Gastroesophageal sphincter (tissue), 4 donors: ENCODE results near the gene GNAO1. TPM values are rescaled to one million over a fixed set of nuclear protein-coding genes. Genes with fewer than 3 reads are reported as not detected.

Source experiments
- ATAC-seq: fragments of 150-250 bp; one replicate; pipeline ENCODE4 v1.9.1; 2016; ENCODE audit warnings: mild to moderate bottlenecking, moderate library complexity
- H3K27ac ChIP-seq, 4 donors: fragments of 200-600 bp; sonication (generic) in 3 of 4; 1 replicate in 3 of 4; 2 replicates in 1 of 4; pipeline ENCODE4 v1.5.1; 2016 to 2019
- H3K27me3 ChIP-seq: fragments of 200-600 bp; sonication (generic); one replicate; pipeline ENCODE4 v1.5.1; 2019
- H3K36me3 ChIP-seq, 2 donors: fragments of 200-600 bp; sonication (generic); one replicate each; pipeline ENCODE4 v1.5.1; 2019; ENCODE audit warnings: control low read depth in 1 of 2
- H3K4me1 ChIP-seq, 3 donors: fragments of 200-600 bp; sonication (generic); 1 replicate in 2 of 3; 2 replicates in 1 of 3; pipeline ENCODE4 v1.5.1; 2016 to 2019; ENCODE audit warnings: control low read depth in 2 of 3
- H3K4me3 ChIP-seq, 2 donors: fragments of 200-600 bp; sonication (generic); one replicate each; pipeline ENCODE4 v1.5.1; 2019; ENCODE audit warnings: mild to moderate bottlenecking in 1 of 2, moderate library complexity in 1 of 2
- H3K9me3 ChIP-seq, 3 donors: fragments of 200-600 bp; sonication (generic); one replicate each; pipeline ENCODE4 v1.5.1; 2017 to 2019; ENCODE audit warnings: control low read depth in 2 of 3
- CTCF ChIP-seq, 4 experiments: fragments of 200-600 bp in 2 of 4; fragments of 450-650 bp in 2 of 4; sonication (generic) in 1 of 4; IDR thresholded peaks; one replicate each; pipeline ENCODE4 v1.5.1; 2017 to 2019; ENCODE audit warnings: antibody characterized with exemption in 4 of 4, mild to moderate bottlenecking in 2 of 4, moderate library complexity in 2 of 4
- EP300 ChIP-seq: sonication (generic); formaldehyde crosslinking; IDR thresholded peaks from one replicate; pipeline ENCODE4 v1.6.1; 2017; ENCODE audit warnings: antibody characterized with exemption, mild to moderate bottlenecking
- POLR2A ChIP-seq, 2 donors: fragments of 450-650 bp; IDR thresholded peaks; one replicate each; pipeline ENCODE4 v1.6.1; 2017; ENCODE audit warnings: antibody characterized with exemption in 2 of 2, mild to moderate bottlenecking in 2 of 2, moderate library complexity in 1 of 2
- POLR2AphosphoS5 ChIP-seq: sonication (generic); formaldehyde crosslinking; IDR thresholded peaks from one replicate; pipeline ENCODE4 v1.6.1; 2017; ENCODE audit warnings: antibody characterized with exemption
- WGBS, 2 donors: methylation state at CpG; one replicate each; pipeline ENCODE4 v1.1.5; 2018; ENCODE audit warnings: low coverage in 1 of 2; 5-methylcytosine and 5-hydroxymethylcytosine counted together
- total RNA-seq, 4 donors: library from RNA; depleted of rRNA; stranded (reverse); fragments of >200 nt; gene quantifications; one replicate each; pipeline ENCODE4 v1.1.0, GENCODE V29; 2016

The GNAO1 gene
- total RNA-seq, 4 donors from 2014 or later, result 3.4 to 21.0 (median 11.0) TPM

- Histone ChIP-seq H3K9me3 (no peaks in the 10 kb centered on the region), H3K27me3 (no peaks in the 10 kb centered on the region), H3K36me3 (no peaks in the 10 kb centered on the region), H3K4me3 (no peak overlapping the region), H3K27ac (no peak overlapping the region), H3K4me1 (peaks cover 0 to 20% (median 0%) of the 10 kb centered on the region in 3 donors)
- 91 to 100% methylated on average over 2 of the region's 2 CpGs for WGBS, 2 donors
- no peak for ATAC-seq
- TF ChIP-seq CTCF (IDR thresholded peaks at IDR 0.05), result no peak
- TF ChIP-seq POLR2AphosphoS5, result no peak
Observed at GRCh38 chr16:56264609-56264972, 73.3 kb downstream of the GNAO1 start.

- Histone ChIP-seq H3K4me1 (peaks cover 0 to 24% (median 0%) of the 10 kb centered on the region in 3 donors), H3K27me3 (no peaks in the 10 kb centered on the region), H3K4me3 (no peak overlapping the region), H3K27ac (no peak overlapping the region), H3K9me3 (no peaks in the 10 kb centered on the region), H3K36me3 (no peaks in the 10 kb centered on the region)
- ATAC-seq, result no peak
- TF ChIP-seq CTCF (IDR thresholded peaks at IDR 0.05) (no peak), EP300 (no peak), POLR2A (IDR thresholded peaks at IDR 0.05) (no peak), POLR2AphosphoS5 (no peak)
- WGBS, 2 donors, result 87 to 100% methylated on average over 3 of the region's 4 CpGs
Observed at GRCh38 chr16:56265184-56265583, 73.9 kb downstream of the GNAO1 start.

- H3K36me3 ChIP-seq, result no peaks in the 10 kb centered on the region
- TF ChIP-seq CTCF (IDR thresholded peaks at IDR 0.05) (no peak), POLR2A (IDR thresholded peaks at IDR 0.05) (no peak), EP300 (no peak), POLR2AphosphoS5 (no peak)
- no peaks in the 10 kb centered on the region for H3K27me3 ChIP-seq
- no peaks in the 10 kb centered on the region for H3K9me3 ChIP-seq
- H3K4me1 ChIP-seq, result peaks cover 0 to 28% (median 0%) of the 10 kb centered on the region in 3 donors
- no peak overlapping the region for H3K4me3 ChIP-seq
- no peak overlapping the region for H3K27ac ChIP-seq
- no peak for ATAC-seq
- 93 to 100% methylated on average over 2 to 3 of the region's 3 CpGs for WGBS, 2 donors
Observed at GRCh38 chr16:56265746-56266145, 74.5 kb downstream of the GNAO1 start.

GRCh38 chr16:56266641-56267607, 75.6 kb downstream of the GNAO1 start:
- Histone ChIP-seq H3K36me3 (no peaks in the 10 kb centered on the region), H3K9me3 (no peaks in the 10 kb centered on the region), H3K4me3 (no peak overlapping the region), H3K4me1 (peaks cover 0 to 28% (median 0%) of the 10 kb centered on the region in 3 donors), H3K27ac (no peak overlapping the region), H3K27me3 (no peaks in the 10 kb centered on the region)
- WGBS, 2 donors, result 83 to 84% methylated on average over 1 to 9 of the region's 17 CpGs
- no peak for ATAC-seq
- TF ChIP-seq POLR2AphosphoS5, result no peak
- no peak for TF ChIP-seq POLR2A (IDR thresholded peaks at IDR 0.05)
- TF ChIP-seq EP300, result no peak
- no peak for TF ChIP-seq CTCF (IDR thresholded peaks at IDR 0.05)

GRCh38 chr16:56267888-56268287, 76.6 kb downstream of the GNAO1 start:
- ATAC-seq, result no peak
- H3K4me1 ChIP-seq, result peaks cover 0 to 28% (median 0%) of the 10 kb centered on the region in 3 donors
- H3K36me3 ChIP-seq, result no peaks in the 10 kb centered on the region
- no peak overlapping the region for H3K27ac ChIP-seq
- no peaks in the 10 kb centered on the region for H3K27me3 ChIP-seq
- no peak for TF ChIP-seq POLR2A (IDR thresholded peaks at IDR 0.05)
- TF ChIP-seq EP300, result no peak
- TF ChIP-seq CTCF (IDR thresholded peaks at IDR 0.05), result no peak
- no peak for TF ChIP-seq POLR2AphosphoS5
- H3K9me3 ChIP-seq, result no peaks in the 10 kb centered on the region
- H3K4me3 ChIP-seq, result no peak overlapping the region
- 100% methylated on average over 1 of the region's 2 CpGs; no CpG with 5 or more reads in 1 of the 2 donors for WGBS, 2 donors
